H1 (cell line): ENCODE measurements around the gene GRM4. TPM values are rescaled to one million over a fixed set of nuclear protein-coding genes. Genes with fewer than 3 reads are reported as not detected.

Source experiments
- CTCF ChIA-PET: fragments of 300-600 bp; sonication (Branson Sonifier 250); formaldehyde crosslinking; loops from one replicate; lab custom pipeline; 2021; ENCODE audit not compliant: partially characterized antibody; lab: Charles Lee
- POLR2A ChIA-PET: fragments of 300-600 bp; sonication (Branson Sonifier 250); formaldehyde crosslinking; loops from one replicate; lab custom pipeline; 2021; ENCODE audit warnings: inconsistent platforms; ENCODE audit not compliant: partially characterized antibody; lab: Charles Lee
- DNase-seq, 2 experiments: peaks; one replicate each; pipeline versions ENCODE4 v3.0.0 to v3.0.0-alpha.2; 2010 to 2022; ENCODE audit warnings: low spot score in 2 of 2, low read depth in 1 of 2, mixed read lengths in 1 of 2
- FAIRE-seq: peaks from 2 replicates; lab custom pipeline; 2011; peaks lifted over from hg19 to GRCh38; lab: Jason Lieb, UNC
- H2AFZ ChIP-seq: 2 replicates; pipeline ENCODE4 v1.8.1; 2012; ENCODE audit warnings: low read length, inconsistent platforms
- H2AK5ac ChIP-seq: 2 replicates; pipeline ENCODE4 v1.6.1; 2013; ENCODE audit warnings: low read depth, low read length
- H2BK120ac ChIP-seq: replicated peaks from 2 replicates; pipeline ENCODE3; 2013; ENCODE audit warnings: low read depth, low read length, inconsistent platforms
- H2BK12ac ChIP-seq: 2 replicates; pipeline ENCODE4 v1.6.1; 2013; ENCODE audit warnings: low read depth, low read length
- H2BK15ac ChIP-seq: 2 replicates; pipeline ENCODE4 v1.6.1; 2013; ENCODE audit warnings: low read length
- H2BK20ac ChIP-seq: 2 replicates; pipeline ENCODE4 v1.6.1; 2013; ENCODE audit warnings: low read length
- H2BK5ac ChIP-seq: 2 replicates; pipeline ENCODE4 v1.6.1; 2013; ENCODE audit warnings: low read depth, low read length
- H3K14ac ChIP-seq: 2 replicates; pipeline ENCODE4 v1.6.1; 2013; ENCODE audit warnings: inconsistent platforms; ENCODE audit not compliant: insufficient read length
- H3K18ac ChIP-seq: 2 replicates; pipeline ENCODE4 v1.6.1; 2013; ENCODE audit warnings: low read length; ENCODE audit errors: extremely low read depth
- H3K23ac ChIP-seq: 2 replicates; pipeline ENCODE4 v1.6.1; 2013; ENCODE audit warnings: inconsistent platforms; ENCODE audit not compliant: insufficient read length
- H3K23me2 ChIP-seq: 2 replicates; pipeline ENCODE4 v1.6.1; 2013; ENCODE audit warnings: low read depth, low read length
- H3K27ac ChIP-seq: 2 replicates; pipeline ENCODE4 v1.6.1; 2011; ENCODE audit warnings: low read depth, low read length, inconsistent platforms
- H3K27me3 ChIP-seq, 4 experiments: replicated peaks in 1 of 4; 1 replicate in 1 of 4; 2 replicates in 3 of 4; pipeline versions ENCODE4 v1.6.1 to v1.8.1; 2011 to 2013; ENCODE audit warnings: low read length in 3 of 4, mild to moderate bottlenecking in 3 of 4, inconsistent platforms in 2 of 4, mixed read lengths in 2 of 4, moderate library complexity in 1 of 4; ENCODE audit not compliant: control insufficient read depth in 3 of 4, insufficient read depth in 3 of 4; ENCODE audit errors: extremely low read depth in 1 of 4
- H3K36me3 ChIP-seq, 4 experiments: 2 replicates each; pipeline versions ENCODE4 v1.6.1 to v1.8.1; 2011 to 2013; ENCODE audit warnings: mild to moderate bottlenecking in 4 of 4, low read length in 3 of 4, moderate library complexity in 2 of 4, control low read depth in 1 of 4, inconsistent platforms in 1 of 4; ENCODE audit not compliant: insufficient read depth in 4 of 4, control insufficient read depth in 2 of 4
- H3K4ac ChIP-seq: replicated peaks from 2 replicates; pipeline ENCODE3; 2013; ENCODE audit warnings: low read length, low read depth, mixed read lengths, inconsistent platforms; ENCODE audit not compliant: insufficient read length
- H3K4me1 ChIP-seq, 4 experiments: replicated peaks in 1 of 4; 1 replicate in 1 of 4; 2 replicates in 3 of 4; pipeline versions ENCODE4 v1.6.1 to v1.8.1; 2011 to 2013; ENCODE audit warnings: low read length in 3 of 4, inconsistent platforms in 2 of 4, mixed read lengths in 1 of 4; ENCODE audit not compliant: insufficient read depth in 4 of 4, control insufficient read depth in 3 of 4
- H3K4me2 ChIP-seq, 2 experiments: 2 replicates each; pipeline versions ENCODE4 v1.6.1 to v1.8.1; 2011 to 2013; ENCODE audit warnings: low read depth in 2 of 2, low read length in 2 of 2, control low read depth in 1 of 2, inconsistent platforms in 1 of 2, mild to moderate bottlenecking in 1 of 2; ENCODE audit not compliant: insufficient read depth in 1 of 2
- H3K4me3 ChIP-seq, 4 experiments: fragments of 200-600, 300-600 bp in 1 of 4; sonication (generic), shearing (Covaris generic), sonication (Bioruptor Twin) in 1 of 4; 2 replicates each; pipeline versions ENCODE4 v1.5.1 to v1.8.1; 2011 to 2016; ENCODE audit warnings: low read length in 4 of 4, low read depth in 3 of 4, control low read depth in 2 of 4, inconsistent platforms in 2 of 4, mild to moderate bottlenecking in 2 of 4, mixed read lengths in 1 of 4, moderate library complexity in 1 of 4; ENCODE audit not compliant: insufficient read depth in 2 of 4; ENCODE audit errors: extremely low read depth in 1 of 4
- H3K56ac ChIP-seq: replicated peaks from 2 replicates; pipeline ENCODE3; 2013; ENCODE audit warnings: low read depth, mild to moderate bottlenecking, mixed read lengths, low read length, inconsistent platforms; ENCODE audit not compliant: insufficient read length
- H3K79me1 ChIP-seq: 2 replicates; pipeline ENCODE4 v1.6.1; 2013; ENCODE audit warnings: low read depth, low read length, control low read depth
- H3K79me2 ChIP-seq, 2 experiments: 2 replicates each; pipeline versions ENCODE4 v1.6.1 to v1.8.1; 2012 to 2013; ENCODE audit warnings: low read length in 2 of 2, mild to moderate bottlenecking in 2 of 2, inconsistent platforms in 1 of 2; ENCODE audit not compliant: insufficient read depth in 2 of 2, control insufficient read depth in 1 of 2
- H3K9ac ChIP-seq, 4 experiments: replicated peaks in 1 of 4; 1 replicate in 1 of 4; 2 replicates in 3 of 4; pipeline versions ENCODE4 v1.6.1 to v1.8.1; 2011 to 2013; ENCODE audit warnings: low read depth in 3 of 4, low read length in 3 of 4, control low read depth in 2 of 4, mild to moderate bottlenecking in 2 of 4, moderate library complexity in 2 of 4, inconsistent platforms in 1 of 4; ENCODE audit errors: extremely low read depth in 1 of 4
- H3K9me3 ChIP-seq, 2 experiments: 2 replicates each; pipeline versions ENCODE4 v1.6.1 to v1.8.1; 2012 to 2013; ENCODE audit warnings: mild to moderate bottlenecking in 2 of 2, moderate library complexity in 2 of 2, control low read depth in 1 of 2, inconsistent platforms in 1 of 2, low read depth in 1 of 2, low read length in 1 of 2, mixed read lengths in 1 of 2; ENCODE audit not compliant: insufficient read depth in 2 of 2
- H4K20me1 ChIP-seq, 2 experiments: replicated peaks in 1 of 2; 2 replicates each; pipeline versions ENCODE3 to v1.8.1; 2011 to 2013; ENCODE audit warnings: inconsistent platforms in 2 of 2, low read length in 2 of 2, mild to moderate bottlenecking in 1 of 2; ENCODE audit not compliant: insufficient read depth in 2 of 2, control insufficient read depth in 1 of 2
- H4K5ac ChIP-seq: 2 replicates; pipeline ENCODE4 v1.6.1; 2013; ENCODE audit warnings: low read length, low read depth, mixed read lengths, inconsistent platforms; ENCODE audit not compliant: insufficient read length
- H4K8ac ChIP-seq: 2 replicates; pipeline ENCODE4 v1.8.0; 2013; ENCODE audit warnings: mild to moderate bottlenecking, moderate library complexity, low read length, inconsistent platforms; ENCODE audit not compliant: insufficient read depth; ENCODE audit errors: extremely low read depth
- H4K91ac ChIP-seq: replicated peaks from 2 replicates; pipeline ENCODE3; 2013; ENCODE audit warnings: low read length, mixed read lengths, inconsistent platforms; ENCODE audit not compliant: insufficient read length
- CBX5 ChIP-seq: fragments of 300-800, 300-1000 bp; sonication (generic); IDR thresholded peaks from 2 replicates; pipeline ENCODE4 v1.7.1; 2016; ENCODE audit warnings: antibody characterized with exemption, low read length, low read depth
- CEBPB ChIP-seq: IDR thresholded peaks from 2 replicates; pipeline ENCODE4 v1.6.1; 2012; ENCODE audit warnings: low read depth, low read length
- CHD1 ChIP-seq: IDR thresholded peaks from 2 replicates; pipeline ENCODE4 v1.6.1; 2012; ENCODE audit warnings: low read depth, low read length, improper control_type of control experiment
- CREB1 ChIP-seq: IDR thresholded peaks from 2 replicates; pipeline ENCODE4 v1.6.1; 2012; ENCODE audit warnings: inconsistent platforms
- EZH2 ChIP-seq: fragments of 200-600 bp; sonication (generic); IDR thresholded peaks from 2 replicates; pipeline ENCODE4 v1.7.1; 2012; ENCODE audit warnings: low read depth, mild to moderate bottlenecking, moderate library complexity, low read length, inconsistent platforms; ENCODE audit not compliant: severe bottlenecking
- JUND ChIP-seq: IDR thresholded peaks from 2 replicates; pipeline ENCODE4 v1.6.1; 2011; ENCODE audit warnings: mild to moderate bottlenecking, improper control_type of control experiment, low read length
- KDM4A ChIP-seq: IDR thresholded peaks from one replicate; pipeline ENCODE4 v1.7.1; 2012; ENCODE audit warnings: low read depth, mild to moderate bottlenecking, moderate library complexity, low read length, inconsistent platforms; ENCODE audit not compliant: severe bottlenecking
- MAFK ChIP-seq: IDR thresholded peaks from 2 replicates; pipeline ENCODE4 v1.6.1; 2012; ENCODE audit warnings: low read depth, mild to moderate bottlenecking, improper control_type of control experiment, low read length
- PHF8 ChIP-seq: fragments of 200-600 bp; sonication (generic); conservative IDR thresholded peaks from 2 replicates; pipeline ENCODE4 v1.7.1; 2012; ENCODE audit warnings: low read depth, mild to moderate bottlenecking, inconsistent platforms, low read length, moderate library complexity
- POLR2AphosphoS5 ChIP-seq: IDR thresholded peaks from 2 replicates; pipeline ENCODE4 v1.6.1; 2011; ENCODE audit warnings: low read depth, low read length
- SUZ12 ChIP-seq: fragments of 200-600 bp; sonication (generic); IDR thresholded peaks from 2 replicates; pipeline ENCODE4 v1.6.1; 2012; ENCODE audit warnings: mild to moderate bottlenecking, inconsistent platforms, low read length, moderate library complexity, mixed read lengths
- TAF1 ChIP-seq: IDR thresholded peaks from 2 replicates; pipeline ENCODE4 v1.6.1; 2011; ENCODE audit warnings: mild to moderate bottlenecking, low read depth, low read length
- TEAD4 ChIP-seq: IDR thresholded peaks from 2 replicates; pipeline ENCODE4 v1.6.1; 2012; ENCODE audit warnings: low read depth, low read length, inconsistent platforms, mixed read lengths
- whole genome bisulfite sequencing, 2 experiments: shearing (Covaris generic) in 1 of 2; methylation state at CpG; one replicate each; pipeline versions ENCODE4 v1.1.6 to v1.1.7; 2013 to 2015; ENCODE audit warnings: low lambda C conversion rate in 2 of 2, mixed read lengths in 2 of 2, inconsistent platforms in 1 of 2, low coverage in 1 of 2, missing lambda C conversion rate in 1 of 2; ENCODE audit not compliant: insufficient replicate concordance in 2 of 2, insufficient coverage in 1 of 2, insufficient read length in 1 of 2; ENCODE audit errors: extremely low coverage in 1 of 2, missing lambda C conversion rate in 1 of 2; 5-methylcytosine and 5-hydroxymethylcytosine counted together
- polyA plus RNA-seq, 7 experiments: library from polyadenylated mRNA; depleted of rRNA in 3 of 7; stranded (reverse) in 5 of 7; unstranded in 2 of 7; fragments of >200 nt in 5 of 7; fragments of 200-250 nt in 2 of 7; gene quantifications; 1 replicate in 5 of 7; 2 replicates in 1 of 7; 4 replicates in 1 of 7; pipeline versions ENCODE4 v1.2.1 to v1.2.3, GENCODE V29; 2011 to 2013; ENCODE audit warnings: missing spikeins in 2 of 7, mixed read lengths in 2 of 7
- total RNA-seq: library from RNA; stranded (reverse); fragmentation: NEBNext Ultra II Directional; extraction: Animal tissue kit (Norgen Biotek cat#: 25700); gene quantifications from 2 replicates; pipeline ENCODE4 v1.2.1, GENCODE V29; 2021
- TF ChIP-seq, protein P1 (sequence below): IDR thresholded peaks from 2 replicates; pipeline ENCODE4 v1.6.1; 2011; ENCODE audit warnings: low read length, improper control_type of control experiment

GRM4 gene
- total and polyA plus RNA-seq, 2 of the 8 experiments (the other 6 are each of a cell fraction or from before 2014, with no cell fraction given) = 19.6 to 21.5 TPM

DNA sequence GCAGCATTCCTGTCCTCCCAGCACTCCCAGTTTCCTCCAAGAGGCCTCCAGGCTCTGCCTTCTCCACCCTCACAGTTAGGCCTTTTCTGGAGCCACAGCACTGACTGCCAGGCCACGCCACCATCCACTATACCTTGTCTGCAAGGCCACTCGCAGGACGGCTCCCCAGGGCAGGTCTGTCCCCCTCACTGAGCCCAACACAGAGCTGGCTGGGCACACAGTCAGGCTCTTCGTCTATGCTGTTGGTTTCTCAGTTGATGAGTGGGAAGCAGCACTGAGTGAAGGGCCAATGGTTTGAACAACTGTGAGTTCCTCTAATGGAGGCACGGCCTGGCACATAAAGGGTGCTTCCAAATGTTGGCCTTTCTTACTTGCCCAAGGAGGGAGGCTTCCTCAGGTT lies 95.2 kb downstream of the GRM4 start:
- FAIRE-seq (no peak), DNase-seq (no peak)
- Histone ChIP-seq H3K18ac (no peak overlapping the region), H3K56ac (no peak overlapping the region), H2BK15ac (no peak overlapping the region), H2BK12ac (no peak overlapping the region), H3K4me3 (no peak overlapping the region), H2AK5ac (no peak overlapping the region), H3K4ac (no peak overlapping the region), H3K23me2 (no peaks in the 10 kb centered on the region), H3K27ac (no peak overlapping the region), H3K9me3 (no peaks in the 10 kb centered on the region), H4K8ac (no peak overlapping the region), H2BK5ac (peak overlapping the region; percentile 49; the same call in 1 of the 2 replicates), H2BK120ac (no peak overlapping the region), H4K5ac (no peak overlapping the region), H3K27me3 (no peaks in the 10 kb centered on the region), H2AFZ (no peak overlapping the region), H3K79me2 (no peaks in the 10 kb centered on the region), H3K4me1 (peaks cover 3 to 22% (median 12%) of the 10 kb centered on the region in 4 experiments), H3K36me3 (no peaks in the 10 kb centered on the region), H3K14ac (no peak overlapping the region), H3K79me1 (no peaks in the 10 kb centered on the region), H3K23ac (no peak overlapping the region), H4K91ac (no peak overlapping the region), H4K20me1 (peaks cover 2 to 4% of the 10 kb centered on the region in 2 experiments), H3K9ac (no peak overlapping the region; a peak in 1 of 7 replicates), H2BK20ac (no peak overlapping the region), H3K4me2 (no peak overlapping the region)
- ChIA-PET CTCF (interaction anchor here (1.4 to 5.2 kb wide), 4 partner anchors 12 to 105 kb away, joined by 5 to 120 read pairs (median 48); partner anchors contain the start of gene GRM4), POLR2A (interaction anchor here (1.4 kb wide), 1 partner anchor 18 kb away, joined by 3 read pairs; no protein-coding TSS in a partner anchor)
- 87% methylated on average over 5 of the region's 5 CpGs; no CpG with 5 or more reads in 1 of the 2 experiments for WGBS, 2 experiments
- no peak for TF ChIP-seq EZH2
- TF ChIP-seq, protein P1, sequence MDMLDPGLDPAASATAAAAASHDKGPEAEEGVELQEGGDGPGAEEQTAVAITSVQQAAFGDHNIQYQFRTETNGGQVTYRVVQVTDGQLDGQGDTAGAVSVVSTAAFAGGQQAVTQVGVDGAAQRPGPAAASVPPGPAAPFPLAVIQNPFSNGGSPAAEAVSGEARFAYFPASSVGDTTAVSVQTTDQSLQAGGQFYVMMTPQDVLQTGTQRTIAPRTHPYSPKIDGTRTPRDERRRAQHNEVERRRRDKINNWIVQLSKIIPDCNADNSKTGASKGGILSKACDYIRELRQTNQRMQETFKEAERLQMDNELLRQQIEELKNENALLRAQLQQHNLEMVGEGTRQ = no peak
- TF ChIP-seq CBX5 = no peak
- no peak for TF ChIP-seq CEBPB
- TF ChIP-seq CHD1 = no peak
- no peak for TF ChIP-seq POLR2AphosphoS5
- no peak for TF ChIP-seq MAFK
- TF ChIP-seq KDM4A = no peak
- TF ChIP-seq TAF1 = no peak
- no peak for TF ChIP-seq SUZ12
- TF ChIP-seq CREB1 = no peak
- no peak for TF ChIP-seq TEAD4
- no peak for TF ChIP-seq JUND
- TF ChIP-seq PHF8 = no peak
